Measurements from ENCODE around the gene JAML.
"Not testable (repeated sequence)": the region's sequence is repeated elsewhere in the genome, so short reads cannot be mapped to it uniquely, and the experiment has no call there.

DNA sequence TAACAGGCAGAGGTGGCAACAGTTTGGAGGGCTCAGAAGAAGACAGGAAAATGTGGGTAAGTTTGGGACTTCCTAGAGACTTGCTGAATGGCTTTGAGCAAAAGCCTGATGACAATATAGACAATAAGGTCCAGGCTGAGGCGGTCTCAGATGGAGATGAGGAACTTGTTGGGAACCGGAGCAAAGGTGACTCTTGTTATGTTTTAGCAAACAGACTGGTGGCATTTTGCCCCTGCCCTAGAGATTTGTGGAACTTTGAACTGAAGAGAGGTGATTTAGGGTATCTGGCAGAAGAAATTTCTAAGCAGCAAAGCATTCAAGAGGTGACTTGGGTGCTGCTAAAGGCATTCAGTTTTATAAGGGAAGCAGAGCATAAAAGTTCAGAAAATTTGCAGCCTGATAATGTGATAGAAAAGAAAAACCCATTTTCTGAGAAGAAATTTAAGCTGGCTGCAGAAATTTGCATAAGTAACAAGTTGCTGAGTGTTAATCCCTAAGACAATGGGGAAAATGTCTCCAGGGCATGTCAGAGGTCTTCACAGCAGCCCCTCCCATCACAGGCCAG lies 33.8 kb downstream of the JAML start:
- TF ChIP-seq, protein P1, sequence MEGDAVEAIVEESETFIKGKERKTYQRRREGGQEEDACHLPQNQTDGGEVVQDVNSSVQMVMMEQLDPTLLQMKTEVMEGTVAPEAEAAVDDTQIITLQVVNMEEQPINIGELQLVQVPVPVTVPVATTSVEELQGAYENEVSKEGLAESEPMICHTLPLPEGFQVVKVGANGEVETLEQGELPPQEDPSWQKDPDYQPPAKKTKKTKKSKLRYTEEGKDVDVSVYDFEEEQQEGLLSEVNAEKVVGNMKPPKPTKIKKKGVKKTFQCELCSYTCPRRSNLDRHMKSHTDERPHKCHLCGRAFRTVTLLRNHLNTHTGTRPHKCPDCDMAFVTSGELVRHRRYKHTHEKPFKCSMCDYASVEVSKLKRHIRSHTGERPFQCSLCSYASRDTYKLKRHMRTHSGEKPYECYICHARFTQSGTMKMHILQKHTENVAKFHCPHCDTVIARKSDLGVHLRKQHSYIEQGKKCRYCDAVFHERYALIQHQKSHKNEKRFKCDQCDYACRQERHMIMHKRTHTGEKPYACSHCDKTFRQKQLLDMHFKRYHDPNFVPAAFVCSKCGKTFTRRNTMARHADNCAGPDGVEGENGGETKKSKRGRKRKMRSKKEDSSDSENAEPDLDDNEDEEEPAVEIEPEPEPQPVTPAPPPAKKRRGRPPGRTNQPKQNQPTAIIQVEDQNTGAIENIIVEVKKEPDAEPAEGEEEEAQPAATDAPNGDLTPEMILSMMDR (IDR thresholded peaks at IDR 0.05), result not testable (repeated sequence)
- not testable (repeated sequence) for TF ChIP-seq POLR2AphosphoS5, POLR2A (IDR thresholded peaks at IDR 0.05)

Data from breast epithelium (tissue), 3 donors.